ENCODE data around the gene CADM2.
"Not testable (repeated sequence)": the region's sequence is repeated elsewhere in the genome, so short reads cannot be mapped to it uniquely, and the experiment has no call there.

CADM2 gene

DNA sequence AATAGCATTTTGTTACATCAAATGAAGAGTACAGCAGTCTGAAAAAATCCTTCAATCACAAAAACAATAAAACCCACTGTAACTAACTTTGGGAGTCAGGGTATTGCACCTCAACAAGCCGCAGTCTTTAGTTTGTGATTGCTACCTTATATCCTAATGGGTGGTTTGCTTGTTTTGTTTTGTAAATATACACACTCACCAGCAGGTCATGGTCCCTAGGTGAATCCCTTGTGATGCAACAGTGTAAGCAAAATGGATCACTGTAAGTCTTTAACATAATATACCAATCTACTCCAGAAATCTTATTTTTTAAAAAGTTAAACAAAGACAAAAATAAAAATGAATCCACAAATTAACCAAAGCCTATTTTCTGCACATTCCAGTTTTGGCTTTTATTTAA is 749.5 kb downstream of the CADM2 start:
- not testable (repeated sequence) for DNase-seq

DNA sequence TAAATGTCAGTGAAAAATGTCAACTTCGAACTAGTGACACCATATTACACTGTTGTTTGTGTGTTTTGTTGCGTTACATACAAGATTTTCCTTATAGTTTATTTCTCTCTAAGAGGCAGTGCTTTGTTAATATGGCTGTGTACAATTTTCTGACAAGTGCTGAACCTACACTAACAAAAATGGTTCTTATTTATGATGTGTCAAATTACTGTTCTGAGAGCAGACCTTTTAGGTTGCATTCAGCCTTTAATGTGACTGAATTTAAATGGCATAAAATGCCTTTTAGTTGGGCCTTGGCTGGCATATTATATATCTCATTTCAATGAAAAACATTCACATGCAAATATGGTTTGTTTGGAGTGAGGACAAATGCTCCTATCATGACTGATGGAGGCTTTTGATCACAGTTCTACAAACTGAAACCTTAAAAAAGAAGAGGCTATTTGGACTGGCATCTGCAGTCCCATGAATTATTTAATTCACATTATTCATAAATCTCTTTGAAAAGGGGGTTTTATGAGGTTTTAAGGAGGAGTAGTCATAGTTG is 750.6 kb downstream of the CADM2 start:
- no peak for DNase-seq

DNA sequence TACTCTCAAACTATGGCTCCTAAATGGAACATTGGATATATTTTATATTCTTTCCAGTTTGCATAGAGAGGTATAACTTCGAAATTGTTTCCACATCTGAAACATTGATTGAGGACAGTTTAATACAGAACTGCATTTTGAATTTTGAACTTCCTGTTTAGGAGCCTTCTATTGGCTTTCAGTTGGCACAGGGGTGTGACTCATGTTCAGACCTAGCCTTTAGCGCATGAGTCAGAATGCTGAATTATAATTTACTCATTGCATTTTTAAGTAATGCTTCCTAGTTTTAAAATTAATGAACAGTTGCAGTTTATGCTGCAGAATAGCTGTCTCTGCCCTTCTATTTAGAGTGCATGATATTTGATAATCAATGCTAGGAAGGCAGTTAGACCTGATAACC is 751.7 kb downstream of the CADM2 start:
- DNase-seq = no peak

DNA sequence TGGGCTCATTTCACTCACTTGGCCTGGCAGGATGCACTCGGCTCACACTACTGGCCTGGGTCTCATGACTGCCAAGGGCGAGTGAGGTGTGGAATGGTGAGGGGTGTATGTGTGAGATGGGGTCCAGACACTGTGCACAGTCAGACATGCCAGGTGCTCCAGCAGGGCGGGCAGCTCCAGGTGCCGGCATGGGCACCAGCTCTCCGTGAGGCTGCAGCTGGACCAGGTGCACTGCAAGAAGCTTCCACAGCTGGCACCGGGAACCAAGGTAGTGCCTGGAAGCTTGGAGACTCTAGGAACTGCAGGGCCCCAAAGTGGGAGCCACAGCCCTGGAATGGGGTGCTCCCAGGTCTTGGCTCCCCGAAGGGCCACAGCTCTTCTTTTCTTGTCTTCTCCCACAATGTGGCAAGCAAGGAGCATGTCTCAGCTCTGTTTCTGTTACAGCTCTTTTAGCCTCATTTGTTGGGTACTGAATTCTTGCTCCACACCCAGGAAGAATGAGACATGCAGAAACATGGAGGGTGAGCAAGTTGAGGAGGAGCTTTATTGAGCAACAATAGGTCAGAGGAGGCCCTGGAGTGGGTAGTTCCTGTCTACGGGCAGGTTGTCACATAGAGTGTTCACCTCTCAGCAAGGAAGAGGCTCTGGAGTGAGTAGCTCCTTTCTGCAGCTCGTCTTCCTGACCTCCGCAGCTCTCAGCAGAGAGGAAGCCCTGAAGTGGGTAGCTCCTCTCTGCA is 762.8 kb downstream of the CADM2 start:
- DNase-seq = no peak

DNA sequence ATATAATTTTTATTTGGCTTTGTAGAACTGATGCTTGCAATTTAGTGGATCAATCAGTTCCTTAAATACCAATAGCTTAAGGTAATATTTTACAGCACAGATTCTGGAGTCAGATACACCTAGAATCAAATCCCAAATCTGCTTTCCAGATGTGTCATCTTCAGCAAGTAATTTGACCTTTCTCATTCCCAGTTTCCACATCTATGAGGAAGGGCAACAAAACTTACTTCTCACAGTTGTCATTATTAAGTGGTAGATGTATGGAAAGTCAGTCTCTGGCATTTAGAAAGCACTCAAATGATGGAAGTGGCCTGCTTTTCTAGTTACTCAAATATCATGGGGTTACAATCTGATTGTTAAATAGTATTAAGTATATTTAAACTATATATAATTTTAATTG is 767.0 kb downstream of the CADM2 start:
- DNase-seq = no peak

DNA sequence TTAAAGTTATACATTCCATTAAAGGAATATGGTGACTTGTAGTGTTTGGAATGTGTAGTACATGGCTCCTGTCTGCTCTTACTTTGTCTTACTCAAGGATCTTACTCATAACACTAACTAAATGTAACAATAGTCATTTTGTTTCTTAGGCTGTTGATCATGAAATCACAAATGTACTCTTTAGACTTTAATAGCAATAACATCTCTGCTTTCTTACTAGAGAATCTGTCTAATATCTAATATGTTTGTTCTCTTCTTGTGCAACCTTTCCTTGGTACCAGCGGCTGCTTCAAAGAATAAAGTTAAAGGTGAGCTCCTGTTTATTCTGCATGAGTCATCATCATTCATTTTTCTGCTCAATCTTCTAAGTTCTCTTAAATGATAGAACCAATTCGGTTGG is 767.5 kb downstream of the CADM2 start:
- DNase-seq = no peak

DNA sequence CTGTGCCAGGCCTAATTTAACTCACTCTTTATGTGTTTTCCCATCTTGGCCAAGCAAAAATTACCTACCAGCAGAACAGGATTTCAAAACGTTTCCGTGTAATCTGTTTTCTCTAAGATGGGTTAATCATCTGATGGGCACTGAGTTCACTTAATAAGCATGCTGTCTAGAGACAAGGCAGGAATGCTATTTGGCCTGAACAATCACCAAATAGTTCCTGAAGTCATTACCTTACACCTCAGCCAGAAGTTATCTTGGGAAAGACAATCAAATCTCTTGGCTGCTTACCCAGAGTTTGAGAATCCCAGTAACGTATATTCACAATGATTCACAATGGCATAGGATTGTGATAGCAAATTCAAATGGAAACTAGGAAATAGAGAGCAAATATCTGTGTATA is 779.1 kb downstream of the CADM2 start:
- DNase-seq = no peak

DNA sequence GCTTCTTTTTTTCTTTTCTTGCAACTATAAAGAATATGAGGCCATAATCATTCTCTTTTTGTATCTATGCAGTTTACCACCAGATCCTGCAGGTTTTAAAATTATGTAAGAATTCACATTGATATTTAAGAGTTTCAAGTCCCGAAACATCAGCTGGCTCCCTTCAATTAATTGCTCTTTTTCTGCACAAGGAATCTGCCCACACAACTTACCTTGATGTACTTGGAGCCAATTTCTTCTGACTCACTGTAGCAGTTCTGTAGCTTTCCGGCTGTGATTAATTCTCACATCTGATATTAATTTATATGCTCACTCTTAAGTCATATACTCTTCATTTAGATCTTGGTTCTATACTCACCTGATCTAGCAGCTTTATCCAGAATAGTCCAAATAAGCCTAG is 781.8 kb downstream of the CADM2 start:
- no peak for DNase-seq

DNA sequence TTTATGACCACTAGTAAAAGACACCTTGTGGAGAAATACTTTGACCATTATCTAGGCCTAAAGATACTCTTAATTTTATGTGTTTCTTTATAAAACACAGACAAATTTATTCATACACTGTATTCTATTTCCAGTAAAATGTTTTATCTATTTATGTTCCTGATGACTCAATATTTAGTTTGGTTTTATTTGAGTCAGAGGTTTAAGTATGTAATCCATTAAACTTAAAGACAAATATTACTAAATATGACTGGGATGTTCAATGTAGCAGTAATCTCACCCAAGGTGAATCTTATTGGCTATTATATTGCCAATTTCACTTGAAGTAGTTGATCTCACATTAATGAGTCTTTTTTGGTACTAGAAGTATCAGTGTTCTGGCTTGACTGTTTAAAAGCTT is 799.7 kb downstream of the CADM2 start:
- no peak for DNase-seq

DNA sequence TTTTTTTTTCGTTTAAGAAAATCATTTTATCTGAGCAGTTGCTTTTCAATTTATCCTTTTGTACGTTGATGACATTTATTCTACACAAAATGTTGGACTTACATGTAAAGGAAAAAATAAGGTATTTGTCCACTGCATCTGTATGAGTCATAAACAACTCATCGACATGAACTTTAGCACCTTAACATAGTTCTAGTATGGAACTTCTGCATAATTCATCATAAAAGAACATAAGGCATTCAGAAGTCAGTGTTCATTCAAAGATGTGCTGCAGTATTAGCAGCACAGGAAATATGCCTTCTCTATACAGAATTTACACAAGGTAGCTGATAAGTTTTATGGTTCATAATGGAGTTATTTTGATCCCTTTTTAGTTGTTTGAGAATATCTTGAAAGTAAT is 801.6 kb downstream of the CADM2 start:
- no peak for DNase-seq

DNA sequence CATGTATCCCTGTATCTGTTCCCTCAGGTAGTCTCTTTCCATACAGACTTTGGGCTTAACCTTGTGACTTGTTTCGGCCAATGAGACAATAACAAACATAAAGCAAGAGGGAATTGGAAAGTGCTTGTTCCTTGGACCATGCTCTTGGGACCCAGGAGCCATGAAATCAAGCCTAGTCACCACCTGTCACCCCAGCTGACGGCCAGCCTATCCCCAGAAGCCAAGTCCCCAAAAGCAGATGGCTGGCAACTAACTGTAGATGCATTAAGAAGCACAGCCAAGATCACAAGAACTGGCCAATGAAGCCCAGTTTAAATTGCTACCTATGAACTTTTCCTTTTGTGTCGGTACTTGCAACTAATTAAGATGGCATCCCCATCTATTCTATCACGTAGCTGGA is 822.0 kb downstream of the CADM2 start:
- DNase-seq = no peak

DNA sequence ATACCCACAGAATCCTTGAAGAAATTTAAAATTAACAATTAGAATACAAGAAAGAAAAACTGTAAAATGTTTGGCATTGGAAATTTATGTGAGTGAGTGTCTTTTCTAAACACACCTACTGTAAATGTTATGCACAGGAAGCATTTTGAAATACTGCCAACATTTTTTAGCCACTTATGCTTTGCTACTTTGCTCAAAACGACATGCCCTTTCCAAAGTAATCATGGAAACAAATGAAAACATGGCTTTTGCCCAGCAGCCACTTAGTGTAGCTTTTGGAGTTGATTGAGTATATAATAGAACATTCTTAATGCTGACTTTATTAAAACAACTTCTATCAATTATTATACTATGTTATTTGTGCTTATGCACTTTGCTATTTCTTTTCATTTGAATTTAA is 823.0 kb downstream of the CADM2 start:
- DNase-seq = no peak

DNA sequence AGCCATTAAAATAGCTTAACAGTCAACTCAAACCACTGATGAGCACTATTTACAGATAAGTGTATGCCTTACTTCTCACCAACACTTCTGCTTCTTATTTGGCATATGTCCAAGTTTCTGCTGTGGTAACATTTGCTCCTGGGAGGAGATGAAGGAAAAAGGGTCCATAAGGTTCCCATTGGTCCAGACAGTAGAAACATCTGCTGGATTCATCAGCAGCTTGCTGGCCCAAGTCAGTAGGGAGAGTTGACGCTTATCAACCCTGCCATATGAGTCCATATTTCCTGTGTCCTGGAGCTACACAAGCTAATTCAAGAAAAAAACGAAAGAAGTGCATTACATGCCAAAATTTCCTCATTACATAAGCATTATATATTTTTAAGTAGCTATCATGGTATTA is 824.5 kb downstream of the CADM2 start:
- peak in 1 of 2 experiments; percentile 31 for DNase-seq

DNA sequence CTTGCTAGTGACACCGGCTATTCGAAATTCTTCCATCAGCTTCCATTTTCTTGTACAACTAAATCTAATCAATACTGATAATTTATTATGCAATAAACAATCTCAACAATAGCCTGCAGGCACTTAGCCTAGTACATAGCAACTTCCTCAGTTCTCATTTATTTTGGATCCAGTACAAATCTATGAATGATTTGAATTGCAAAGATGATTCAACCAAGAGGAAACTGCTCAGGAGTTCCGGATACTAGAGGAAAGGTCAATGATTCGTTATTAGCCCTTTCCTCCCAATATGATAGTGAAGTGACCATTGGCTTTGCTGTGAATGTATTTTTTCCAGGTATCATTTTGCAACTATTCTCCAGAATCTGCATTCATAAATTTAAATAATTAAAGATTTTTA is 827.0 kb downstream of the CADM2 start:
- no peak for DNase-seq

DNA sequence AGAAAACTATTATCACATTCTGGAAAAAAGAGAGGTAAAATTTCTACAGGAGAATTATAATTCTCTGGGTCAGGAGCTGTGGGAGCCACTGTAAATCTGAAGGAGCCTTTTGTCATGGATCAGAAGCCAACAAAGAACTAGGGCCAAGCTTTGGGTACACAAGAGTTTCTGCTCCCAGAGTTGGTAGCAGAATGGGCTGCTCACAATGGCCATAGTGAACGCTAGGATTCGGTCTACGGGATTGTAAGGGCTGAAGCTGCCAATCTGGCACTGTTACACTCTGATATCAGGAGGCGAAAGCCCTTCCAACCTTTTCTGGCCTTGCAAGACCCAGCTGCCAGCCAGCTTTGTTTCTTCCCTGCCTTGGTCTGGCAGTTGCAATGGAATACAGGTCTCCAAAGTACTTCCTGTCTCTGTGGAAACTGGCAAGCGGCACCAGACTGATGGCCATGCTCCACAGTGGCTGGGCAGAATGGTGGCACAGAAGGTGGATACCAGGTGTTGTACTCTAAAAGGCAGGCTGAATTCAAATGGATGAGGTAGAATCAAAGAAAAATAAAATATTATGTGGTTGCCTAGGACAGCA is 831.7 kb downstream of the CADM2 start:
- DNase-seq = no peak

DNA sequence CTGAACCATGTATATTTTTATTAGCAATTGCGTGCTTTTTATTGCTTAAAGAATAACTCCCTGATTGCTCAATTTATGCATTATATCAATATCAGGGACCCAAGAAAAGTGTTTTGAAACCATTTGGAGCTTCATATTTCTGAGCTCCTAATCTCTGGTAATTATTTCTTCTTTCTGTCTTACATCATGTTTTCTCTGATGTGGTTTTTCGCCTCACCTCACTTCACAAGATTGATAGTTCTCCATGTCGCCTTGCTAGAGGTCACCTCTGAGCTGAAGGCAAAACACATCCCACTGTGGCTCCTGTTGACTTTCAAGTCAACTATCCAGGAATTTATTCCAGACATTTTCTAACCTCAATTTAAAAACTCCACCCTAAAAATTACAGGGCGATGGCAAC is 837.4 kb downstream of the CADM2 start:
- no peak for DNase-seq

DNA sequence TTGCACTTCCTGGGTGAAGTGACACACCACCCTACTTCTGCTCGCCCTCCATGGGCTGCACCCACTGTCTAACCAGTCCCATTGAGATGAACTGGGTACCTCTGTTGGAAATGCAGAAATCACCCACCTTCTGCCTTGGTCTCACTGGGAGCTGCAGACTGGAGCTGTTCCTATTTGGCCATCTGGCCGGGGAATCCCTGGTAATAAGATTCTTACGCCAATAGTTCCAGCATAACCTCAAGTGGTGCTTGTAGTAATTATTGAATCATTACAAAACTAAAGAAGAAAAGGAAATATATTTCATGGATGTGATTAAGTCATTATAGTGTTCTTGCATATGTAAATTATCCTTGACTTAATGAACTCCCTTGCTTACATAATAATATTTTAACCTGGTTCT is 841.9 kb downstream of the CADM2 start:
- no peak for DNase-seq

DNA sequence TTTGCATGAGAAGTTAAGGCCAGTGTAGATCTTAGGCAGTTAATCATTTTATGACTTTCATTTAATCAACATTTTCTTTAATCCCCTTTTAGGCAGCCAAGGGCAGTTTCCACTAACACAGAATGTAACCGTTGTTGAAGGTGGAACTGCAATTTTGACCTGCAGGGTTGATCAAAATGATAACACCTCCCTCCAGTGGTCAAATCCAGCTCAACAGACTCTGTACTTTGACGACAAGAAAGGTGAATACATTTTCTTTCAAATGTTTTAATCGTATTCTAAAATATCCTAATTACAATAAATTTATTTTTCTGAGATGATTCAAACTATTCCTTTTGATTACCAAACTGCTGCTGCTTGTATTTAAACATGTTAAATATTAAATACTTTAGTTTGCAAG is 843.2 kb downstream of the CADM2 start:
- DNase-seq = peak; percentile 23 to 46

DNA sequence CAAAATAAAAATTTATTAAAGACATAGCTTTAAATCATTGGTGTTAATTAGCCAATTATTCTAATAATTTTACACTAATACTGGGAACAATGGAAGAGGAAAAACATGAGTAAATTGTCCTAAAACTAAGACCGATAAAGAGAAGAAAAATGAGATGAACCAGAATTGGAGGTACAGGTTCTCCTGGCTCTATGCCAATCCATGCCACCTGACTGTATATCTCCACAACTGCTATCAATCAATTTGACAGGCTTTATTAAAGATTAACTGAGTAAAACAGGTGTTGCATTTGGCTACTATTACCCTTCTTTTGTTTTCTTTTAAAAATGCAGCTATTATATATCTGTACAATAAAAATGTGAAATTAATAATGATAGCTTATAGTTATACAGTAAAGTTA is 850.0 kb downstream of the CADM2 start:
- no peak for DNase-seq

DNA sequence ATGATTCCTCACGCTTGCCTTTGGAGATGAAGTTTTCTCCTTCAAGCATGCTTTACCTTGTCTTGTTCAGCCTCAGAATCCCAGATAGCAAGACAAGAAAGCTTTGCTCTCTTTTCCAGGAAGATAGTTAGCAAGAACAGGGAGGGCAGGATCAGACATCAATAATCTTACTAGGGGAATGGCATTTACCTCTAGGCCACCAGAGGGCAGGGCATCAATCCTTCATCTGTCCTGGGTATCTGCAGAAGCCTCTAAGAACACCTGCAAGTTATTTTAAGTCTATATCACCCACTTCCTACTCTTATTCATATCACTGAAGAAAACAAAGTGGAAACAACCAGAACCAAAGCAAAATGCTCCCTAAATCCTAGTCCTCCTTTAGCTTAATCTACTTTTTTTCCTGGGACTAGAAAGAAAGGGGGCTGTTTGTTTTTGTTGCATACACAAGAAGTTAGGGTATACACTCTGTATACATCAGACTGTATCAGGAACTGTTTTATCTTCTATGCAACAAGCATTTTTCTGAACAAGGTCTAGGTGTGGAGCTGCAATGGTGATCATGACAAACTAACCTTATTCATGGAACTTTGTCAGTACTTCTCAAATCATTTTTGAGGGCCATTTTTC is 862.5 kb downstream of the CADM2 start:
- peak; percentile 59 to 71 for DNase-seq

DNA sequence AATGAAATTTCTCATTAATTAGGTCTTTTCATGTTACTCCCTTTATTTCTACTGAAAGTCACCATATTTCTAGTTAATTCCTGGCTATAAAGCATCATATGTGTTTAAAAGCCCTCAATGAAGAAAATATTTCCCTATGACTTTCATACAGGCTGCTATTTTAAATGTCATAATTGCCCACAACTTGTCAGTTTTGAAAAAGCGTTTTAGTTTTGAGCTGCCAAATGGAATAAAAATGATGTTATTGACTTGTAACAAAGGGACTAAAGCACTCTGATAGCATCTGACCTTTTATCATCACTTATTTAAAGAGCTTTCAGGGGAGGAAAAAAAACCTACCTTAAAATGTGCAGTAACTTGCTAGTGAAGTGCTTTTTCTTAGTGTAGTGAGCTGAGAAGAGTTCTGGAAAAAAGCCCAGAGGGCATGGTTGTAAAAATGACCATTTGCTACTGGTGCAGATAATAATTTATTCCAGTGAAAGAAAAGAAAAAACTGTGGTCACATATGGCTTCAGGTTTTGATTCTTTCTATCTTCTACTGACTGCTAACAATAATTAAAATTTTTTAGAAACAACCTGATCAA is 877.2 kb downstream of the CADM2 start:
- DNase-seq = no peak

DNA sequence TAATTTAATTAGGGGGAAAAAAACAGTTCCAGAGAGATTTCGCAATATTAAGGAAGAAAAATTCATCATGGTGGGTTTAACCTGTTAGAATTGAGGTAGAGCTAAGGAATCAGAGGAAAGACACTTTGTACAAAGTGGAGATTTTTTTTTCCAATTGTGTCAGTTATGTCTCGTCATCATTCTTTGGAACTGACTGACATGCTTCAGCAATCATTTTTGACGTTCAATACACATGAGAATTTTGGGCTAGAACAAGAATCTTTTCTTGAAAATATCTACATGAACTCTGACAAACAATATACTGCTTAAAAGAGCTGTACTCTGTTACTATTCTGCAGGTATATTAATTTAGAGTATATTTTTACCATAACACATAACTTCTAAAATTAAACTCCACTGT is 878.6 kb downstream of the CADM2 start:
- no peak for DNase-seq

DNA sequence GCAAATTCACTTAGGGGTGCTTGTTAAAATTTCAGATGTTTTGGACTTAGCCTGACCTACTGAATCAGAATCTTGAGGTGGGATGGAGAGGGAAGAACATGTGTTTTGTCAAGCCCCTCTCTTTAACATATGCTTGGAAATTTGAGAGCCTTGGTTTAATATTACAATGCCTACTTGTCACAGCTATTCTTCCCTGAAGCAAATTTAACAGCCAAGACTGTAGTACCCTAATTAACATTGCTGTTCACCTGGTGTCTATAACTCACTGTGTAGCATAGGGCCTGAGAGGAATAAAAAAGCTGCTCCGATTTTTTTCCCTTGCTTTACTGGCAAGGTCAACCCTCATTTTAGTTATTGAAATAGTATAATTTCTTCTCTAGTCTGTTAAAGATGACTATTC is 880.1 kb downstream of the CADM2 start:
- no peak for DNase-seq

DNA sequence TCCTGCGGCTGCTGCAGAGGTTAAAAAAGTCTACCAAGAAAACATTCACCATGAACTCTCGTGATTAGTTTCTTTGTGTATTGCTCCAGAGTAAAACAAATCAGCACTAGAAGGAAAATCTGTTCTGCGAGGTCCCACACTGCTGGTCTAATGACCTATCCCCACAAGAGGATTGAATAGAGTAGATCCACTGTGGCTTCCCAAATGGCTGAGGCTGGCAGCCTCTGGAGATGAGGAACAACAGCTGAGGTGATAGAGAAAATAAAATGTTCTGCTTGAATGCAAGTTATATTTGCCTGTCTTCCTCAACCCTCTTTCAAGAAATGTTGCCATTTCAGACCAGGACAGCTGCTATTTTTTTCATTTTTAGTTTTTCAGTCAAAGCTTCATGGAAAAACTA is 883.3 kb downstream of the CADM2 start:
- no peak for DNase-seq

Data from Kasumi-1 (cell line).